Lower leg skin (tissue), 4 donors: Measurements from ENCODE around the gene TMEM135. TPM values are rescaled to one million over a fixed set of nuclear protein-coding genes. Genes with fewer than 3 reads are reported as not detected.

Source experiments
- DNase-seq, 2 donors: peaks; one replicate each; pipeline ENCODE4 v3.0.0-alpha.2; 2019; ENCODE audit warnings: low spot score in 2 of 2
- H3K4me3 ChIP-seq: fragments of 200-600 bp; sonication (generic); 2 replicates; pipeline ENCODE4 v1.5.1; 2017; ENCODE audit warnings: mild to moderate bottlenecking, low read depth; ENCODE audit not compliant: poor library complexity, severe bottlenecking
- POLR2A ChIP-seq, 2 donors: fragments of 450-650 bp; IDR thresholded peaks; one replicate each; pipeline ENCODE4 v1.6.1; 2016 to 2017; ENCODE audit warnings: antibody characterized with exemption in 2 of 2, mild to moderate bottlenecking in 1 of 2, moderate library complexity in 1 of 2
- WGBS, 2 donors: methylation state at CpG; one replicate each; pipeline ENCODE4 v1.1.5; 2018; 5-methylcytosine and 5-hydroxymethylcytosine counted together
- intact Hi-C: fragments of 100-400 bp; cut with DNase I; formaldehyde crosslinking; loops from one replicate; pipeline ENCODE4 v1.15.0; 2023; ENCODE audit warnings: low total_unique reads
- total RNA-seq, 4 donors: library from RNA; depleted of rRNA; stranded (reverse); fragments of >200 nt; gene quantifications; one replicate each; pipeline ENCODE4 v1.1.0, GENCODE V29; 2016
- TF ChIP-seq, protein P1 (sequence below), 3 donors: fragments of 450-650 bp; IDR thresholded peaks; one replicate each; pipeline ENCODE4 v1.5.1; 2016; ENCODE audit warnings: antibody characterized with exemption in 3 of 3, mild to moderate bottlenecking in 3 of 3, moderate library complexity in 2 of 3

Gene TMEM135
- total RNA-seq, 4 donors from 2014 or later = 6.2 to 14.2 (median 10.3) TPM

DNA sequence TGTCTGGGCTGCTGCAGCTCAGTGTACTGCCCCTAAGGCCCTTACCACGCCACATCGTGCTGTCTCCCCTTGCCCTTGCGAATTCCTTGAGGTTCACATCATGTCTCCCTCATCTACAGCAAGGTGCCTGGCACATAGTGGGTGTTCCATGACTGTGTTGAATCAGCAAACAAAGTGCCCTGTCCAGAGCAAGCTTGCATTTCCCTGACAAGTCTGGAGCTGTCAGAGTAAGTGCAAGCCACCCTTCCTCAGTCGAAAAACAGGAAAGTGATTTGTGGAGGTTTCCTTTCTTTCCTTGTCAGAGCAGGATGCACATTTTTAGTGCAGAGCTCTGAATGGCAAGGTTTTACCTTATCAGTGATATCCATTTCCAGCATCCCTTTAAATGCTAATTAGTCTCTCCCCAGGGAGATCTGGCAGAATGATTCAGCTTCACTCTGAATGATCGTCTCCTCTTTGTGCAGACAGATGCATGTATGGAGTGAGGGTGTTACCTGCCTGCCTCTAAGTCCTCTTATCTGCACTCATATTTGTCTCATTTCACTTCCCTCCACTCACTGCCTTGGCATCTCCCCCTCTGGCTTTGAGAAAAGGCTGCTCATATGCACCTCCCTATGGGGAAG lies 331.2 kb downstream of the TMEM135 start:
- DNase-seq = no peak
- WGBS, 2 donors = 50 to 51% methylated on average over 5 of the region's 5 CpGs
- TF ChIP-seq POLR2A (IDR thresholded peaks at IDR 0.05) = no peak
- TF ChIP-seq, protein P1, sequence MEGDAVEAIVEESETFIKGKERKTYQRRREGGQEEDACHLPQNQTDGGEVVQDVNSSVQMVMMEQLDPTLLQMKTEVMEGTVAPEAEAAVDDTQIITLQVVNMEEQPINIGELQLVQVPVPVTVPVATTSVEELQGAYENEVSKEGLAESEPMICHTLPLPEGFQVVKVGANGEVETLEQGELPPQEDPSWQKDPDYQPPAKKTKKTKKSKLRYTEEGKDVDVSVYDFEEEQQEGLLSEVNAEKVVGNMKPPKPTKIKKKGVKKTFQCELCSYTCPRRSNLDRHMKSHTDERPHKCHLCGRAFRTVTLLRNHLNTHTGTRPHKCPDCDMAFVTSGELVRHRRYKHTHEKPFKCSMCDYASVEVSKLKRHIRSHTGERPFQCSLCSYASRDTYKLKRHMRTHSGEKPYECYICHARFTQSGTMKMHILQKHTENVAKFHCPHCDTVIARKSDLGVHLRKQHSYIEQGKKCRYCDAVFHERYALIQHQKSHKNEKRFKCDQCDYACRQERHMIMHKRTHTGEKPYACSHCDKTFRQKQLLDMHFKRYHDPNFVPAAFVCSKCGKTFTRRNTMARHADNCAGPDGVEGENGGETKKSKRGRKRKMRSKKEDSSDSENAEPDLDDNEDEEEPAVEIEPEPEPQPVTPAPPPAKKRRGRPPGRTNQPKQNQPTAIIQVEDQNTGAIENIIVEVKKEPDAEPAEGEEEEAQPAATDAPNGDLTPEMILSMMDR (IDR thresholded peaks at IDR 0.05) = no peak
- intact Hi-C loops = no loop called here
- H3K4me3 ChIP-seq = no peak overlapping the region

DNA sequence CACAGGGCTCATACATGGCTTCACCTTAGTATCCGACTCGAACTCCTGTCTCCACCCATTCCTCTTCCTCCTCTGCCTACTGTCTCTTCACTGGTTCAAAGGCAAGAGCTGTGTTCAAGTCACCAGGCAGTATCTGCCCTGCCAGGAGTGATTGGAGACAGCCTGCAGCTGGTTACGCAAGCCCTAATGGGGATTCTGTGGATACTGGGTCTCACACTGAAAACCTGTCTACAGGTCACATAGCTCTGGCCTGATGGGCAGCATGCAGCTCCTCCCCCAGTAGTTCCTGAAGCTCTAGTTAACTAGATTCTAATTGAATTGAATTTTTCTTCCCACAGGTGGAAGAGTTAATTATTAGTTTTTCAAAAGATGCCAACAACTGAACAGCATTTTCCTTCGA lies 332.2 kb downstream of the TMEM135 start:
- intact Hi-C loops = no loop called here
- H3K4me3 ChIP-seq = no peak overlapping the region
- no peak for DNase-seq
- TF ChIP-seq, protein P1 (IDR thresholded peaks at IDR 0.05) = no peak
- TF ChIP-seq POLR2A (IDR thresholded peaks at IDR 0.05) = no peak
- 82 to 84% methylated on average over 4 of the region's 4 CpGs for WGBS, 2 donors

GRCh38 chr11:87372065-87372464 lies 334.3 kb downstream of the TMEM135 start:
- 77 to 94% methylated on average over 3 of the region's 3 CpGs for WGBS, 2 donors
- no peak overlapping the region for H3K4me3 ChIP-seq
- TF ChIP-seq POLR2A (IDR thresholded peaks at IDR 0.05) = no peak
- TF ChIP-seq, protein P1 (IDR thresholded peaks at IDR 0.05) = no peak
- intact Hi-C loops = no loop called here
- no peak for DNase-seq

Other genes with a start within 250 kb of the TMEM135 start
- gene PRSS23, start 237.4 kb upstream of the TMEM135 start, total RNA-seq = 10 to 100 TPM in 2 of 4 donors, 1 to 10 TPM in 2; 7.5 to 32.1 (median 13.7) TPM
- gene FZD4, start 82.5 kb upstream of the TMEM135 start, total RNA-seq = 10 to 100 TPM; 10.6 to 15.8 (median 12.9) TPM